Retinal pigment epithelial cell (primary cell): ENCODE results near the gene MRNIP.

Experiments
- DNase-seq: peaks from one replicate; pipeline ENCODE4 v3.0.0-alpha.2; 2010; ENCODE audit warnings: low read depth
- H3K4me3 ChIP-seq: 2 replicates; pipeline ENCODE4 v1.5.1; 2011; ENCODE audit warnings: mild to moderate bottlenecking, low read length, control low read depth, moderate library complexity
- CTCF ChIP-seq: conservative IDR thresholded peaks from 2 replicates; pipeline ENCODE4 v1.5.1; 2011; ENCODE audit warnings: low read depth, low read length, control low read depth, inconsistent platforms

The MRNIP gene

GRCh38 chr5:179825655-179826182 is 32.9 kb downstream of the MRNIP start:
- DNase-seq, result no peak
- H3K4me3 ChIP-seq, result no peak overlapping the region
- peak; percentile 9 for TF ChIP-seq CTCF

GRCh38 chr5:179824745-179825112 is 33.9 kb downstream of the MRNIP start:
- no peak for TF ChIP-seq CTCF

GRCh38 chr5:179823937-179824744 is 34.5 kb downstream of the MRNIP start:
- no peak for DNase-seq
- peak overlapping the region; percentile 74 for H3K4me3 ChIP-seq
- no peak for TF ChIP-seq CTCF

More at GRCh38 chr5:179824745-179825112, 33.9 kb downstream of the MRNIP start:
- DNase-seq, result no peak
- no peak overlapping the region for H3K4me3 ChIP-seq

GRCh38 chr5:179822444-179822990 is 36.1 kb downstream of the MRNIP start:
- DNase-seq, result no peak
- TF ChIP-seq CTCF, result no peak
- peak overlapping the region; percentile 74 for H3K4me3 ChIP-seq

GRCh38 chr5:179822059-179822432 is 36.6 kb downstream of the MRNIP start:
- DNase-seq, result no peak
- H3K4me3 ChIP-seq, result peak overlapping the region; percentile 74
- no peak for TF ChIP-seq CTCF

- peak overlapping the region; percentile 74 for H3K4me3 ChIP-seq
- TF ChIP-seq CTCF, result no peak
- peak; percentile 77 for DNase-seq
Observed at GRCh38 chr5:179821298-179822058, 37.1 kb downstream of the MRNIP start.
